Gastrocnemius medialis (tissue), 4 donors: ENCODE measurements around the gene NPAP1. TPM values are rescaled to one million over a fixed set of nuclear protein-coding genes. Genes with fewer than 3 reads are reported as not detected.
"Not testable (repeated sequence)": the region's sequence is repeated elsewhere in the genome, so short reads cannot be mapped to it uniquely, and the experiment has no call there.

Experiments used
- ATAC-seq, 2 donors: fragments of 150-250 bp; one replicate each; pipeline ENCODE4 v1.9.1; 2016
- DNase-seq, 2 donors: peaks; one replicate each; pipeline ENCODE4 v3.0.0-alpha.2; 2019
- H3K27ac ChIP-seq, 4 donors: fragments of 200-600 bp; sonication (generic); 1 replicate in 1 of 4; 2 replicates in 3 of 4; pipeline ENCODE4 v1.5.1; 2016 to 2018; ENCODE audit warnings: mild to moderate bottlenecking in 2 of 4, moderate library complexity in 1 of 4
- H3K27me3 ChIP-seq, 3 donors: fragments of 200-600 bp; sonication (generic) in 2 of 3; 1 replicate in 1 of 3; 2 replicates in 2 of 3; pipeline versions ENCODE4 v1.5.1 to v1.6.0; 2016 to 2019; ENCODE audit warnings: mild to moderate bottlenecking in 1 of 3, moderate library complexity in 1 of 3
- H3K36me3 ChIP-seq, 2 donors: fragments of 200-600 bp; sonication (generic) in 1 of 2; one replicate each; pipeline ENCODE4 v1.5.1; 2017 to 2018
- H3K4me1 ChIP-seq, 2 donors: fragments of 200-600 bp; sonication (generic) in 1 of 2; one replicate each; pipeline ENCODE4 v1.5.1; 2016 to 2017; ENCODE audit warnings: mild to moderate bottlenecking in 2 of 2
- H3K4me3 ChIP-seq, 4 donors: fragments of 200-600 bp; sonication (generic) in 3 of 4; 1 replicate in 1 of 4; 2 replicates in 3 of 4; pipeline ENCODE4 v1.5.1; 2016 to 2019; ENCODE audit warnings: mild to moderate bottlenecking in 2 of 4
- H3K9me3 ChIP-seq, 3 donors: fragments of 200-600 bp; sonication (generic) in 2 of 3; 1 replicate in 1 of 3; 2 replicates in 2 of 3; pipeline ENCODE4 v1.5.1; 2016 to 2019
- CTCF ChIP-seq, 5 experiments: fragments of 450-650 bp in 3 of 5; fragments of 200-600 bp in 2 of 5; sonication (generic) in 2 of 5; IDR thresholded peaks in 4 of 5; conservative IDR thresholded peaks in 1 of 5; 1 replicate in 4 of 5; 2 replicates in 1 of 5; pipeline ENCODE4 v1.5.1; 2016 to 2019; ENCODE audit warnings: antibody characterized with exemption in 5 of 5, mild to moderate bottlenecking in 3 of 5, moderate library complexity in 3 of 5
- POLR2A ChIP-seq, 2 donors: fragments of 450-650 bp; IDR thresholded peaks; one replicate each; pipeline ENCODE4 v1.6.1; 2017; ENCODE audit warnings: antibody characterized with exemption in 2 of 2, mild to moderate bottlenecking in 2 of 2, moderate library complexity in 2 of 2
- in situ Hi-C, 4 donors: fragments of 200-750 bp; cut with MboI; loops; one replicate each; pipeline versions ENCODE4 v1.15.0 to v1.8.0; 2017; ENCODE audit warnings: low sequenced_read_pairs in 4 of 4
- intact Hi-C: fragments of 100-400 bp; cut with DNase I; formaldehyde crosslinking; loops from one replicate; pipeline ENCODE4 v1.15.1; 2023; ENCODE audit warnings: low total_unique reads
- total RNA-seq, 4 donors: library from RNA; depleted of rRNA; stranded (reverse); fragments of >200 nt; gene quantifications; one replicate each; pipeline versions ENCODE4 v1.1.0 to v1.2.3, GENCODE V29; 2016

NPAP1 gene
- not detected for total RNA-seq

- ATAC-seq = no peak
- TF ChIP-seq CTCF (IDR thresholded peaks at IDR 0.05 in 4 of 5, conservative IDR thresholded peaks at IDR 0.05 in 1 of 5) = no peak
- no peak for TF ChIP-seq POLR2A (IDR thresholded peaks at IDR 0.05)
Measured at GRCh38 chr15:24675332-24676144, at the start of gene NPAP1. Gene NPAP1, plus strand, starts transcription at chr15:24675775. Its CDS starts 93 bp downstream, at chr15:24675868.

GRCh38 chr15:24627443-24627842 is 48.1 kb upstream of the NPAP1 start:
- H3K36me3 ChIP-seq = no peaks in the 10 kb centered on the region
- ATAC-seq (no peak), DNase-seq (no peak)
- H3K4me3 ChIP-seq = no peak overlapping the region
- no peaks in the 10 kb centered on the region for H3K9me3 ChIP-seq
- TF ChIP-seq CTCF (IDR thresholded peaks at IDR 0.05 in 4 of 5, conservative IDR thresholded peaks at IDR 0.05 in 1 of 5) (no peak), POLR2A (IDR thresholded peaks at IDR 0.05) (no peak)
- no peaks in the 10 kb centered on the region for H3K27me3 ChIP-seq
- intact Hi-C loops (no loop called here), in situ Hi-C loops (no loop called here)
- no peaks in the 10 kb centered on the region for H3K4me1 ChIP-seq
- no peak overlapping the region for H3K27ac ChIP-seq

More at GRCh38 chr15:24675332-24676144, at the start of gene NPAP1:
- Histone ChIP-seq H3K4me1 (no peaks in the 10 kb centered on the region), H3K36me3 (no peaks in the 10 kb centered on the region), H3K27me3 (no peaks in the 10 kb centered on the region), H3K27ac (no peak within 1 kb of the TSS), H3K4me3 (no peak within 1 kb of the TSS), H3K9me3 (no peaks in the 10 kb centered on the region)
- intact Hi-C loops (no loop called here), in situ Hi-C loops (no loop called here)
- DNase-seq = no peak

- no peak overlapping the region for H3K27ac ChIP-seq
- in situ Hi-C loops (no loop called here), intact Hi-C loops (no loop called here)
- H3K9me3 ChIP-seq = no peaks in the 10 kb centered on the region
- no peaks in the 10 kb centered on the region for H3K27me3 ChIP-seq
- H3K36me3 ChIP-seq = no peaks in the 10 kb centered on the region
- ATAC-seq (no peak), DNase-seq (no peak)
- no peaks in the 10 kb centered on the region for H3K4me1 ChIP-seq
- H3K4me3 ChIP-seq = no peak overlapping the region
- TF ChIP-seq CTCF (IDR thresholded peaks at IDR 0.05 in 4 of 5, conservative IDR thresholded peaks at IDR 0.05 in 1 of 5) = no peak
- TF ChIP-seq POLR2A (IDR thresholded peaks at IDR 0.05) = no peak
Measured at GRCh38 chr15:24633082-24633481, 42.5 kb upstream of the NPAP1 start.

GRCh38 chr15:24639412-24639811 is 36.2 kb upstream of the NPAP1 start:
- H3K4me1 ChIP-seq, intact Hi-C loops, DNase-seq, H3K36me3 ChIP-seq, H3K27me3 ChIP-seq, ATAC-seq, in situ Hi-C loops, H3K27ac ChIP-seq, H3K9me3 ChIP-seq, H3K4me3 ChIP-seq: not testable (repeated sequence)

- TF ChIP-seq POLR2A (IDR thresholded peaks at IDR 0.05) (no peak), CTCF (IDR thresholded peaks at IDR 0.05 in 4 of 5, conservative IDR thresholded peaks at IDR 0.05 in 1 of 5) (no peak)
- Histone ChIP-seq H3K36me3 (no peaks in the 10 kb centered on the region), H3K27me3 (no peaks in the 10 kb centered on the region), H3K27ac (no peak overlapping the region), H3K9me3 (no peaks in the 10 kb centered on the region), H3K4me1 (no peaks in the 10 kb centered on the region), H3K4me3 (no peak overlapping the region)
- ATAC-seq (no peak), DNase-seq (no peak)
- in situ Hi-C loops (no loop called here), intact Hi-C loops (no loop called here)
Measured at GRCh38 chr15:24645627-24646026, 29.9 kb upstream of the NPAP1 start.
